C4-2B (cell line): Measurements from ENCODE around the gene MYO7B.
"Not testable (repeated sequence)": the region's sequence is repeated elsewhere in the genome, so short reads cannot be mapped to it uniquely, and the experiment has no call there.

Experiments used
- H3K27ac ChIP-seq: fragments of 450-650 bp; 2 replicates; pipeline ENCODE4 v1.5.1; 2017
- ZFX ChIP-seq: fragments of 450-650 bp; IDR thresholded peaks from 2 replicates; pipeline ENCODE4 v1.6.1; 2017
- TF ChIP-seq, protein P1 (sequence below): fragments of 450-650 bp; conservative IDR thresholded peaks from 2 replicates; pipeline ENCODE4 v1.5.1; 2017; ENCODE audit warnings: mild to moderate bottlenecking

MYO7B gene

DNA sequence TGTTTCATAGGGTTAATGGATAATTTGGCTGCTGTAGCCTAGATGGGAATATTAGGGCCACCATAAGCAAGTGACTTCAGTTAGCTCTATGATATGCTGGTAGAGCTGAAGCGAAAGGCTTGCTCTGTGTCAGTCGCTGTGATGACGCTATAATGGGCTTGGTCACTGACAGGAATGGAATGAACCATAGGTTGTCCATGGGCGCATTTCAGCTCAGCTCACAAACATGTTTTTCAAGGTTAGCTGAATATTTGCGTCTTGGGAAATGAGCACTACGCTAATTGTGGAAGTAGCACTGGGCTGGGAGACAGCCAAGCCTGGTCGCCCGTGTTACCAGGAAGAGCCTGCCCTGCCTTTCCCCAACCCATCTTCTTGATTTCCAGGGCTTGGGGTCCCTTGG, 3.2 kb upstream of the MYO7B start:
- TF ChIP-seq, protein P1, sequence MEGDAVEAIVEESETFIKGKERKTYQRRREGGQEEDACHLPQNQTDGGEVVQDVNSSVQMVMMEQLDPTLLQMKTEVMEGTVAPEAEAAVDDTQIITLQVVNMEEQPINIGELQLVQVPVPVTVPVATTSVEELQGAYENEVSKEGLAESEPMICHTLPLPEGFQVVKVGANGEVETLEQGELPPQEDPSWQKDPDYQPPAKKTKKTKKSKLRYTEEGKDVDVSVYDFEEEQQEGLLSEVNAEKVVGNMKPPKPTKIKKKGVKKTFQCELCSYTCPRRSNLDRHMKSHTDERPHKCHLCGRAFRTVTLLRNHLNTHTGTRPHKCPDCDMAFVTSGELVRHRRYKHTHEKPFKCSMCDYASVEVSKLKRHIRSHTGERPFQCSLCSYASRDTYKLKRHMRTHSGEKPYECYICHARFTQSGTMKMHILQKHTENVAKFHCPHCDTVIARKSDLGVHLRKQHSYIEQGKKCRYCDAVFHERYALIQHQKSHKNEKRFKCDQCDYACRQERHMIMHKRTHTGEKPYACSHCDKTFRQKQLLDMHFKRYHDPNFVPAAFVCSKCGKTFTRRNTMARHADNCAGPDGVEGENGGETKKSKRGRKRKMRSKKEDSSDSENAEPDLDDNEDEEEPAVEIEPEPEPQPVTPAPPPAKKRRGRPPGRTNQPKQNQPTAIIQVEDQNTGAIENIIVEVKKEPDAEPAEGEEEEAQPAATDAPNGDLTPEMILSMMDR = no peak
- no peak for TF ChIP-seq ZFX
- H3K27ac ChIP-seq = no peak overlapping the region

DNA sequence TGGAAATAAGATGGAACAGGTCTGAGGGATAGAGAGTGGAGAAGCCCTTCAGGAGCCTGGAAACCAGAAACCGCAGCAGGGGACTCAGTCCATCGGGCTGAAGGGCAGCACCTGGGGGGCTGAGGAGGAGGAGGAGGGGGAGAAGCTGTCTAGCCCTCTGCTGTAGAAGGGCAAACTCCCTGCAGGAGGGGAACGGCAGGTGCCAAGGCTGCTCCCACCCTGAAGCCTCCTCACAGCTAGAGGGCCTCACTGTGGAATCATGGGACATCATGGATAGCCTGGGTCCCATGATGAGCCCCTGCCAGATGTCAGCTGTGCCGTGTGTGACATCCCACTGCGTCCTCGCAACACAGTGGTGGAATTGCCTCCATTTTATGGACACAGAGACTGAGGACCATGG, 435 bp downstream of the MYO7B start:
- no peak overlapping the region for H3K27ac ChIP-seq
- TF ChIP-seq, protein P1 = no peak
- TF ChIP-seq ZFX = no peak

DNA sequence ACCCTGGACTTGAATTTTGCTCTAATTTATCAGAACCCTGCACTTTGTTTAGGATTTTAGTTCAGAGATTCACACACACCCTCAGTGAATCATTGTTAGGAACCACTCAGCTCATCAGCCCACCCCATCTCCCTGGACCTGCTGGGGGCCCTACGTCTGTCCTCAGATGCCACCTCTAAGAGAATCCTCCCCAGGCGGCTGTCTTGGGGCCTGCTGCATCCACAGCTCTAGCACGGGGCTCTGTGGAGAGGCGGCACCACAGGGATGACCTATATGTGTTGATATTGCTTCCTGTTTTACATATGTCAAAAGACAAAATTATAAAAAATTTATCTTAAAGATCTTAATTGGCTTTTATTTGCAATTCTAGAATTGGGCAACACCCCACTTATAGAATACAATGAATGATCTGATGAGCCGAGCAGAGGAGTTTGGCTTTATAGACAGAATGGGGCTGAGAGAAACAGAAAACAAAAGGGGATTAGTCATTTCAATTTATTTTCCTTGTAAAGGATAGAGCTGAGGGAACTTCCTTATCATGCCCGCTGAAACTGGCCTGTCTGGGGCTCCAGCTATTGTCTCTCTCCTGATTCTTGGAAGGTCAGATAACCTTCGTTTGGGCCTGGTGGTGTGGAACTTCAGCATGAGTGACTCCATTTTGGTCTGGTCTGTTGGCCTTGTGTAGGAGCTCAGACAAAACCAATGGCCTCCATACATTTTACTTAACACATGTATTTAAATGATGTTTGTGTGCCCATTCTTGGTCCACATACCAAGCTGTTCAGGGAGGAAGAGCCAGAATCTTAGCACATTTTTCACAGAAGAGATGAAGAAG, 1.4 kb downstream of the MYO7B start:
- TF ChIP-seq ZFX = no peak
- TF ChIP-seq, protein P1 = no peak
- H3K27ac ChIP-seq = no peak overlapping the region

DNA sequence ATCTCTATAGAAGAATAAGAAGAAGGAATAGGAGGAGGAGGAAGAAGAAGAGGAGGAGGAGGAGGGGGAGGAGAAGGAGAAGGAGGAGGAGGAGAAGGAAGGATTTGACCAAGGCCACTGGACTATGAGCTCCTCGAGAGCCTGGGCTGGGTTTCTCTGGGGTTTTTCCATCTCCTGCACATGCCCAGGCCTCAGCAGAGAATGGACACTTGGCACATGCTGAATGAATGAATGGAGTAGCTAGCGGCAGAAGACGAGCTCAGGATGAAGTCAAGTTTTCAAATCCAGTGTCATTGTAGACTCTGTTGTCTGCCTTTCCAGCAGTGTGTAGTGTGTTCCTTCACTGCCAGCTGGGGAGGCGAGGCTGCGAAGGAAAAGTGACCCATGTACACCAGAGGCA, 2.2 kb downstream of the MYO7B start:
- TF ChIP-seq, protein P1 = no peak
- no peak for TF ChIP-seq ZFX
- no peak overlapping the region for H3K27ac ChIP-seq

DNA sequence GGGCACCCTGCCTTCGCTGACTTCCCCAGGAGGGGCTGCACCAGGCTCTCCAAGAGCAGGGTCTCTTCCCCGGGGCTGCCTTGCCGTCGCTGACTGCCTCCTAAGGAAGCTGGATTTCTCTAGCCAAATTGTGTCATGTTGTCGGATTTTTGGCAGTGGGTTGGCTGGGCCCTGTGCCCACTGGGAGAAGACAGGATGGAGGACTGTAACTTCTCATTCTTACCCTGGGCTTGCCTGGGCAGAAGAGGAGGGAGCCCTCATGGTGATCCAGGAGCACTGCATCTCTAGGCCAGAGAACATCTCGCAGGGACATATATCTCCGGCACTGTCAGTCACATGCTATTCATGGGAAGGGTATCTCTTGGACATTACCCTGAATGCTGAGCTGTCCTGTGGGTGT, 6.3 kb downstream of the MYO7B start:
- H3K27ac ChIP-seq = no peak overlapping the region
- no peak for TF ChIP-seq ZFX
- TF ChIP-seq, protein P1 = no peak

DNA sequence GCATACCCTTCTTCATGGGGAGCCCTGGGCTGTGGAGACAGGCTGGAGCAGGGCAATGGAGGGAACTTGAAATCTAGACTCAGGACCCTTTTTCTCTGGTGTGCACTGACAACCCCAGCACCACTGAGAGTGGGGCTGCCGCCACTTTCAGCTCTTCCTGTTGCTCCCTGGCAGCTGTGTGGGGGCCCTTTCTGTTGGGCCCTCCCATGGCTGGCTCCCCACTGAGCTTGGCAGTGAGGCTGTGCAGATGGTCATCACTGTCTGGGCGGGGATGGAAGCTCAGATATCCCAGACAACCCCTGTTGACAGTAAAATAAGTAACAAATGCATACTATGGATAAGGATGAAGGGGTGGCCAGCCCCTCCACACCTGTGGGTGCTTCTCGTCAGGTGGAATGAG, 6.7 kb downstream of the MYO7B start:
- no peak for TF ChIP-seq ZFX
- TF ChIP-seq, protein P1 = no peak
- no peak overlapping the region for H3K27ac ChIP-seq

DNA sequence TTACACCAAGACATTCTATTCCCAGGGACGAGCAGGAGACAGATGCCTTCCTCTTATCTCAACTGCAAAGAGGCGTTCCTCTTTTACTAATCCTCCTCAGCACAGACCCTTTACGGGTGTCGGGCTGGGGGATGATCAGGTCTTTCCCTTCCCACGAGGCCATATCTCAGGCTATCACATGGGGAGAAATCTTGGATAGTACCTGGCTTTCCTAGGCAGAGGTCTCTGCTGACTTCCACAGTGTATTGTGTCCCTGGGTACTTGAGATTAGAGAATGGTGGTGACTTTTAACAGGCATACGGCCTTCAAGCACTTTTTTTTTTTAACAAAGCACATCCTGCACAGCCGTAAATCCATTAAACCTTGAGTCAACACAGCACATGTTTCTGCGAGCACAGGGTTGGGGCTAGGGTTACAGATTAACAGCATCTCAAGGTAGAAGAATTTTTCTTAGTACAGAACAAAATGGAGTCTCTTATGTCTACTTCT, 7.6 kb downstream of the MYO7B start:
- not testable (repeated sequence) for H3K27ac ChIP-seq

DNA sequence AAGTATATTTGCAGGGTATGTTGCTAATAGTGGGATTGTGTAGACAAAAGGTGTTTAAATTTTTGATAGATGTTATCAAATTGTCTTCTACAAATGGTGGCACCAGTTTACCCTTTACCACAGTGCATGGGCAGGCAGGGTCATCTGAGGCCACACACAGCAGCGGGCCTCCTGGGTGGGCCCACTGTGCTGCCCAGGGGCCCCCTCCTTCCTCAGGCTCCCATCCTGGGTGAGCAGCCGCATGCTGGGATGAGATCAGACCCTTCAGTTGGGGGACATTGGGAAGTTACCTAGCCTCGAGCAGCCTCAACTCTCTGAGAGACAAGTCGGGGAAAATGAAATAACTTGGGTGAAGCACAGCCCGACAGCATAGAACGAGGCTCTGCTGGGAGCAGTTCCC, 9.7 kb downstream of the MYO7B start:
- H3K27ac ChIP-seq = no peak overlapping the region
- TF ChIP-seq ZFX = no peak
- TF ChIP-seq, protein P1 = no peak
